ENCODE data around the gene PTPRT.

Gene PTPRT

DNA sequence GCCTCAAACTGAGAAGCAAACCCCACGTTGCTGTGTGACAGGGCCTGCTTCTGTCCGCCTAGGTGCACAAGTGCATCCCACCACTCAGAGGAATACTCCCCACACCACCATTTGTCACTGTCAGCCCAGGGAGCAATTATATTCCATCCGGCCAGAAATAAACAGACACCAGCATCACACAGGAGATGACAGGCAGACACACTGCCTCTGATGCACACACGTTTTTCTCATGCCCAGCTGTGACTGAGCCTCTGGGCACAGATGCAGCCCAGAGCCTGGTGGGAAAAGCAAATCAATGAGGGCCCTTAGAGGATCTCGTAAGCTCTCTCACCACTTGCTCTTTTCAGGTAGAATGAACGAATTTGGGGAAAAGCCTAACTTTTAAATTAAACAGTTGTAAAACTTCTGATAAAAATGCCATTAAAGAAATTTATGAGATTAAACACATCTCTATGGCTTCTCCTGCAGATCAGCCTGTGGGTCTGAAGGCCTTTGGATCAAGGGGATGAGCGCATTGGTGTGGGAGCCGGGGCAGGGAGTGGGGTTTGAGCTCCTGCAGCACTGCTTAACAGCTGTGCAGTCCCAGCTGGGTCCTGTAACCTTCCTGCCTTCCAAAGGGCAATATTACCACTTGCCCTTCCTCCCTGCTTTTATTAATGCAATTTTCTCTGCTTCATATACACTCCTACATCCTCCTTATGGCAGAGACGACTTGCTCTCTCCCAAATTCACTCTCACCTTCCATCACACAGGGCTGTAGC, 624.3 kb downstream of the PTPRT start:
- no peak for DNase-seq (ENCODE audit: low read depth in 2 of 2)

DNA sequence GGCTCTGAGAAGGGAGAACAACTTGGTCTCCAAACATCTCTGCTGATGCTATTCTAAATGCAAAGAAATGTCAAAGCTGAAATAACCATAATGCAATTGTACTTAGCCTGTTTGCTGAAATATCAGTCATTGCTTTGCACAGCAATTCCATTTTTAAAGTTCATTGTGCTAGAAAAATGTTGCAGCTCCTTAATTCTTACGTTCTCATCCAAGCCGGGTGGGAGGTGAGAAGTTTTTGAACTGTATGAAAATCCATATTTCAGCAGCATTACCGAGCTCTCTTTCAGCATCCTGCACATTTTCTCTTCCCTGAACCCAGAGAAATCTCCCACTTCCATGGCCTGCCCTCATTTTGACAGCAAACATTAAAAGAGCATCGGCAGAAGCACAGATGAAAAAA, 630.0 kb downstream of the PTPRT start:
- no peak for DNase-seq (ENCODE audit: low read depth in 2 of 2)

DNA sequence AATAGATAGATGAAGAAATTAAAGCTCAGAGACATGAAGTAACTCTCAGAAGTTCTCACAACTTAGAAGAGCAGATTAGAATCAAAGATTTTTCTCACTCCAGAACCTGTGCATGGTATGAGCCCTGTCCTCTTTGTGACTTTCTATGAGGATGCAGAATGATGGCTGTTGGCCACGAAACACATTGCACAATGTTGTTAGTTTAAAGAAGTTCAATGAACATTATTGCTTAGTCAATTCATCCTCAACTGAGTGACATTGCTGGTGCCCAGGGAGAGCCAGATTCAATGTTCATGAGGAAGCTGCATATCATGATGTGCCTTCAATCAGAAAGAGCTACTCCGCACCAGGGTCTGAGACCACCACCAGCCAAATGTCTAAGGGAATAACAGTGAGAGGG, 633.1 kb downstream of the PTPRT start:
- no peak for DNase-seq (ENCODE audit: low read depth in 2 of 2)

DNA sequence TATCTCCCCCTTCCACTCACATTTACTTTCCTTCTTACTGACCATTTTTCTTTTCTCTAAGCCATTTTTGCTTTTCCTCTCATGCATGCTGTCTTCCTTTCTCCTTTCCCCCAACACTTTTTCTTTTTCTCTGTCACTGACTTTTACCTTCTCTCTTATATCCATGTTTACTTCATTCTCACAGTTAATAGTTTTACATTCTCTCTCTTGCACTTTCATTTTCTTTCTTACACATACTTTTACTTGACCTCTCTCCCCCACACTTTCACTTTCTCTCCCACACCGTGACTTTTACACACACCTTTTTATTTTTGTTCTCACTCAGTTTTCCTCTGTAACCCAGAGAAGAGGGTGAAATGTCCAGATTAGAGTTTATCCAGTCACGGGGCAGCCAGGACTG, 636.3 kb downstream of the PTPRT start:
- no peak for DNase-seq (ENCODE audit: low read depth in 2 of 2)

DNA sequence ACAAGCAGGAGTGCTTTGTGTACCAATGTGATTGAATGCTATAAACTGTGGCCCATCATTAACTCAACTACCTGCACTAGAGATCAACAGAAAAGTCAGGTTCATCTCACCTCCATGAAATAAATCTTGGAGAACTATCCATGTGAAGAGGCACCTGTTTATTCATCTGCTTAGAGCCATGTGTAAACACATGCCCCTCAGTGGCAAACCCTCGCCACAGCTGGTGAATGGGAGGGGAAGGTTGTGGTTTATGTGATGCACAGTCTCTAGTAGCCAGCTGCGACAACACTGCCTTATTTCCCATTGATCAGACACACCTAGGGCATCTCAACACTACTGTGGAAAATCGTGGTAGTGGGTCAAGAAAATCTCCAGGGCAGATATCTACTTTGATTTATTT, 640.2 kb downstream of the PTPRT start:
- no peak for DNase-seq (ENCODE audit: low read depth in 2 of 2)

DNA sequence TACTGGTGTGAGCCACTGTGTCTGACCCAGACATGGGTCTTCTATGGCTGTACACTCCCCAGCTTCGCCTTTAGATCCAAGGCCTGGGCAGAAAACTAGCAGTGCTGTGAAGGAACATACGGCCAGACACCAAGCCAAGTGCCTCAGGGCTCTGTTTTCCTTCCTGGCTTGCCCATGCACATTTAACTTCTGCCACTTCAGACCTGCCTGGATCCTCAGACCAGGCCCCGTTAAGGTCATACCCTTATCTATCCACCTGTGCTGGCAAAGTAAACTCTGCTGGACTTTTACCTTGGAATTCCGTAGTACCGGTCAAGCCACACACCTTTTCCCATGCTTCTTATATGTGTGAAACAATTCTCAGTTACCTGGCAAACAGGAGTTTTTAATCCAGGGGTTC, 644.8 kb downstream of the PTPRT start:
- DNase-seq (ENCODE audit: low read depth in 2 of 2), result no peak

DNA sequence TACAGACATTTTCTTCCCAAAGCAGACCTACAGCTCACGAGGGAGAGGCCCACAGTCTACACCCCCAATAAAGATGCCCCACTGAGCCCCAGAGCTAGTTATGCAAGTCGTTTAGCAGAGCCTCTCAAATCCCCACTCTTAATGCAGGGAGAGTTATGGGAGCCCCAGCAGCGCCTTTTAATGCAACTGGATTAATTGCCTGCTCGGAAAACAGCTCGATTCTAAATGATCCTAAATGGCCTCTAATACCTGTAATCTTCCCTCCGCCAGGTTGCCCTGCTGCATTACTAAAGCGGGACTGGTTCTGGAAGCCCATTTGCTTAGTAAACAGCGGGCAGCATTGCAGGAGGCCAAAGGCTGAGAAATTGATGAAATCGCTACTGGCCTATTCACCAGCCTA, 656.9 kb downstream of the PTPRT start:
- DNase-seq (ENCODE audit: low read depth in 2 of 2), result no peak

DNA sequence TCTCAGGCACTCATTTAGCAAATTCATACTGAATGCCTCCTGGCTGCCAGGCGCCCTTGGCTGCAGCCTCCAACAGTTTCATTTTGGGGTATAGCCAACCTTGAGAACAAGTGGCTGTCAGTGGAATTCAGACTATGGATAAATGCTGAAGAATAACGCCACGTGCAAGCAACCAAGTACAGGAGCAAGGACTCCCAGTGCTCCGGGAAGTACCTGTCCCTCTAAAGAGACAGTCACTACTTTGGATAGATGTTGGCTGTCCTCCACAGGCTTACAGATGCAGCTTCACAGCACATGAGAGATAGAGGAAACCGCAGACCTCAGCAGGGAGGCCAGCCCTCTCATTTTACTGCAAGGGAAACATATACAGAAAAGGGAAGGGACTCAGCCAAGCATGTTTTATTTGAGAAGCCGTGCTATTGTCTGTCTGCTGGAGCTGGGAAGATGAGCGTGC, 658.2 kb downstream of the PTPRT start:
- no peak for DNase-seq (ENCODE audit: low read depth in 2 of 2)

DNA sequence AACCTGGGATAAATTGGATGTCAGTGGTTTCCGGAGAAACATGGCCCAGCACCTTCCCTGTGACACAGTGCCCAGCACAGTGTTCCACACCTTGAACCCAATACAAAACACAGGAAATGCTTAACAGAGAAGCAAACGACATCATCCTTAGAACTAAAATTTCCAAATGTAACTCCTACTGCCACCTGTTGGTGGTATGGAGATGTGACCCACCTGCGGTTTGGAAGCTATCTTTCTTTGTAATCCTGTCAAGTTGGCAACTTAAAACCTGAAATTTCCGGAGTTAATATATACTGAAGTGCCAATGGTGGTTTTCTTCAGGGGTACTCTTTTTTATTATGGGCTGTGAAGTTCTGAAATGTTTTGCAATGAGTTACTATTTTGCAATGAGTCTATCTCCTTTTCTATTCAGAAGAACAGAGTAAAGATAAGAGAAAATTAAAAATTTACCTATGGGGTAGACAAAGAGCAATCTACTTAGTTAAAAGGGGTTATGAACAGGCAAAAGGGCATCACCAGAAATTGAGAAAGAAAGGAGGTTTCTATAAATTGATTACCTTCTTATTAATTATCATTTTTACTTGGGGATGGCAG, 658.8 kb downstream of the PTPRT start:
- DNase-seq (ENCODE audit: low read depth in 2 of 2), result no peak

DNA sequence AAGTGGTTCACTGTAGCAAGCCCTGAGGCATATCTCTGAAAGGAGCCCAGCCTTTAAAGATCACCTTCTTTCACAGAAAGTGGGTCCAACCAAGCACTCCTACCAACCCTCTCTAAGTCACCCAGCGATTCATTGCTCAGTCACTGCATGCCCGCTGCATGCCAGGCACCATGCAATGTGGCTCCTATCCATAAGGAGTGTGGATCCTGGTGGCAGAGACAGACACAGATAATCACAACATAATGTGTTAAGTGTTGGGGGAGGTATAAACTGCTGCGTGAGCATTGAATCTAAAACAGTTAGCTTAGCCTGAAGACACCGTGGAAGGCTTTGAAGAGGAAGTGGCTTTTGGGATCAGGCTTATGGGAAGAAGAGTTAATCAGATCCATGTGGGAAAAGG, 659.5 kb downstream of the PTPRT start:
- no peak for DNase-seq (ENCODE audit: low read depth in 2 of 2)

DNA sequence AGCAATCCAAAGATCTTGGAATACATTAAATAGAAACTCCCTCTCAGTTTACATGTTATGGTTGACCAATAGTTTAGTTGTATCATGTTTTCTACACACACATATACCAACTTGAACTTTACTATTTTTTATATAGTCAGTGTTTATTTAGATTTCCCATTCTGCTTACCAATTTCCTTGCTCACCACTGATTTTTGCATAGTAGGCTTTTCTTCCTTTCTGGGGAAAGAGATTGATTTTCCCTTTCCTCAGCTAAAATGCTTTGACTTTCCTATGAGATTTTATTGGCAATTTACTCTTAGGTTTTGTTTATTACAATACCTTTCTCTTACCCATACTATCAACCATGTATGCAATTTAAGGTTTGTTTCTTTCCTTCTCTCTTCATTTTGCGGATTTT, 665.6 kb downstream of the PTPRT start:
- DNase-seq (ENCODE audit: low read depth in 2 of 2), result no peak

DNA sequence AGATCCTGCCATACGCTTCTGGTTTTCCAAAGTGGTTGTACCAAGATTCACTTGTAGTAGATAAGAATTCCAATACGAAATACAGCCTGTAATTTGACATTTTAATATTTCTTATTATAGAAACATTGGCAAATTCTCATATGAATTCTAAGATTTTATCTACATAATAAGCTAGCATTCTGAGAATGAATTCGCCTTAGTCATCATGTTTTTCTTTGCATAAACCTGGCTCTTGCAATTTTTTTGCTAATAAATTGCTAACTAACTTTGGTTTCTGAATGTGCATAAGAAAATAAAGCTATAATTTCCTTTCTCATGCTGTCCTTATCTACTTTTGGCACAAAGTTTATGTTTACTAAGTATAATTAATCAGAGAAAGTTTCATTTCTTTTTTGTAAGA, 673.0 kb downstream of the PTPRT start:
- no peak for DNase-seq (ENCODE audit: low read depth in 2 of 2)

DNA sequence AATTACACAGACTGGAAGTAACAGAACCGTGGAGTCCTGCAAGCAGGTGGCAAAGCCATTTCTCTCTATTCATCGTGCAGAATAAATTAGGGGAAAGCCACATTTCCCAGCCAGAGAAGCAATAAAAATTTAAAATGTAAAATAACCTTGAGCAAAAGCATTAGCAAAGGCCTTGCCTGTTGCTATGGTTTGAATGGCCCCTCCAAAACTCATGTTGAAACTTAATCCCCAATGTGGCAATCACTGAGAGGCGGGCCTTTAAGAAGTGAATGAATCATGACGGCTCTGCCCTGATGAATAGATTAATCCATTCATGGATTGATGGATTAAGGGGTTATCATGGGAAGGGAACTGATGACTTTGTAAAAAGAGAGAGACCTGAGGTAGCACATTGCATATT, 679.0 kb downstream of the PTPRT start:
- DNase-seq (ENCODE audit: low read depth in 2 of 2), result no peak

DNA sequence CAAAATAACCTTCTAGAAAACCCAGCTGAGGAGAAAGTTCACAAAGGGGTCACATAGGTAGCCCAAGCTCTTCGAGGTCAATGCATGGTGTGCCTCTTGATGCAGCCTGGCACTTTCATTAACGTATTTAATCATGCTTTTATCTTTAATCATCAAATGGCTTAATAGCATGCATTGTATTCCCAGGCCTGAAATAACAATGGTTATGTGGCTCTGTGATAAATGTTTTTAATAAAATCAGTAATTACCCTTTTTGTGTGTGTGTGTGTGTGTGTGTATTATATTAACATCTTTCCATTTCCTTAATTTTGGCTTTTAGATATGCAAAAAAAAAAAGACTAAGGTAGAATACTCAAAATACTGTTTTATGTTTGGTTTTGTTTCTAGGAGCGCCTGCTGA, 681.8 kb downstream of the PTPRT start:
- no peak for DNase-seq (ENCODE audit: low read depth in 2 of 2)

DNA sequence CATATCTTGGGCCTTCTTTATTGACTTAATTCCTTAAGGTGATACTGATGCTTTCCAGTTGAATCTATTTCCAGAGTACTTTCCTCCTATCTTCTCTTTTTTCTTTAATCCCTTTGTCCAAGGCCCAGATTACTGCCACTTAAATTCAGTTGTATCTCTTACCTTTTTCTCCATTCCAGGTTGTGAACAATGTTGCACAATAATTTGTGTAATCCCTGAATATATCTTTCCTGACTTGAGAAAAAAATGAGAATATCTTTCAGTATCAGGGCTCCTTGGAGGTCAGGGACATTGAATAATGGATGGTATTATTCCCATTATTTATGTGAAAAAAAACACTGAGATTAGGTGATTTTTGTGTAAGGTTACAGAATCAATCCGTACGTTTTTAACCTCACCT, 683.3 kb downstream of the PTPRT start:
- no peak for DNase-seq (ENCODE audit: low read depth in 2 of 2)

DNA sequence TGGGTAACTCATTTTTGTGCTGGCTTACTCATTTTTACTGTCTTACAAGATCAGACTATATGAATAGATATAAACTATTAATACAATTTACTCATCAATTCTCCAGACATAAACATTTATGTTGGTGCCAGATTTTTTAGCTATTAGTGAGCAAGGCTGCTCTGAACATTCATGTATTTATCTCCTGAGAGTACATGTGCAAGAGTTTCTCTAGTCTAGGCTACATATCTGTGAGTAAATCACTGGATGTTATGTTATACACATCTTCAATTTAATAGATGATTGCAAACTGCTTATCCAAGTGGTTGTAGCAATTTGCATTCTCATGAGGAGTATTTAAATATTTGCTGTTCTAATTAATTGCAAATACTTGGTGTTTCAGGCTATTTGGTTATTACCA, 687.1 kb downstream of the PTPRT start:
- DNase-seq (ENCODE audit: low read depth in 2 of 2), result no peak

DNA sequence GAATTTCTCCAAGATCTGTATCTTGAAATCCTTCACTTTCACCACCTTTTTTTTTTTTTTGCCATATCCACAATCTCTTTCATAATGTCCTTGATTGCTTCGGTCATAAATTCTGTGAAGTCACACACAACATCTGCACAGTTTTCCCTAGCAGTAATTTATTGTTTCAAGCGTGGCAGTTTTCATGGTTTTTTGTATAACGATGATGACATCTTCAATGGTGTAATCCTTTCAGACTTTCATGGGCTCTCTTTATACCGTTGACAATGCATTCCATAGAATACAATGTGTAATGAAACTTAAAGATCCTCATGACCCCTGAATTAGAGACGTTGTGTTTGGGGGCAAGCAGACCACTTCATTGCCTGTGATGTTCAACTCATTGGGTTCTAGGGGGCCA, 693.1 kb downstream of the PTPRT start:
- no peak for DNase-seq (ENCODE audit: low read depth in 2 of 2)

DNA sequence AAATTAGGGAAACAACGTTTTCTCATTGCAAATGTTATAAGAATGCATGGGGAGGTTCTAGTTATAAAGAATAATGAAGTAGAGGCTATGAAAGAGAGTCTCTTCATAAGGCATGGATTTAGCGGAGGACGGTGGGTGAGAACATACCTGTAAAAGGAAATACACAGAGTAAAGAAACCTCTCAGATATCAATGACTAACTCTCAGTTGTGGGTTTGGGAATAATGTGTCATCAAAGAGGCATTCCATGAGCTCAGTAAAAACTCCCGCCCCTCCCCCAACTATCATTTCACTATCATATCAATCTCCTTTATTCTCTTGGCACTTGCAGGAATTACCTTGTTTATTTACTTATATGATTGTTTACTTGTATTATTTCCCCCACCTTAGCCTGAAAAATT, 695.4 kb downstream of the PTPRT start:
- no peak for DNase-seq (ENCODE audit: low read depth in 2 of 2)

DNA sequence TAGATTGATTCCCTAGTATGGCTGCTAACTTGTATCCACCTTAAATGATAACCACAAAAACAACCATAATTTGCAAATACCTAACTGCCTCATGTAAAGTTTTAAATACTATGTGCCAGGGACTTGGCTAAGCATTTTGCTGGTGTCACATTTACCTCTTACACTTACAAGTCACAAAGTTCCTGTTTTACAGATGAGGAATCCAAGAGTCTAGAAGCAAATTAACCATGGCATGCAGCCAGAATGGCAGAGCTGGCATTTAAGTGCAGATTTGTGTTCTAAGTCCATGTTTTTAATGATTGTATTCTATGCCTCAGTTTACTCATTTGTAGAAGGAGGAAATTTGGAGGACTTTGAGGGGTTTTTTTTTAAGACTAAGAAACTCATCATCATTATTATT, 696.7 kb downstream of the PTPRT start:
- DNase-seq (ENCODE audit: low read depth in 2 of 2), result no peak

DNA sequence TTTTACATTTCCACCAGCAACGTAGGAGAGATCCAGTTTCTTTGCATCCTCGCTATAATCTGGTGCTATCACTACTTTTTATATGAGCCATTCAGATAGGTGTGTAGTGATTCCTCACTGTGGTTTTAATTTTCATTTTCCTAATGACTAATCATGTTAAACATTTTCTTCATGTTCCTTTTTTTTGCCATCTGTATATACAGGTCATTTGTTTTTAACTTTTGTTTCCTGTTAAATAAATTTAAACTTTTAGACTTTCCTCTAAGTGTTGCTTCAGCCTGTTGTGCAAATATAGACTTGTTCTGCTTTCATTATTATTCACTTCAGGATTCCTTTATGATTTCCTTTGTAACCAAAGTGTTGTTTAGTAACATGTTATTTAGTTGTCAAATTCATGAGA, 697.4 kb downstream of the PTPRT start:
- no peak for DNase-seq (ENCODE audit: low read depth in 2 of 2)

DNA sequence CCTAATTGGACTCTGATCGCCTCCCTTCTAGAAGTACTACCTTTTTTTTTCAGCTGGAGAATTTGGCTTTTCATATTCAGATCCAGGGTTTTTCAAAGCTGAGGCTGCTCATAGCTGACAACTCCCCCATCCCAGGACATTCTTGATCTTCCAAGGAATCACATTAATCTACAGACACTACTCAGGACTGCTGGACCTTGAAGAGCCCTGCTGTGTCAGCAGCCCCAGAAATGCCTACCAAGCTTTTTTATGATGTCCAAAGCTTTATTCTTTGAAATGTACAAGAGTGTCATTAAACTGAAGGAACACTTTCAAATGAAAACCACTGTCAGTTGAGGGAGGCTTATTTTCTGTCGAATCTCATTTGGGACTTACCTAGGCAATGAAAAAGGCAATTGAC, 704.1 kb downstream of the PTPRT start:
- no peak for DNase-seq (ENCODE audit: low read depth in 2 of 2)

DNA sequence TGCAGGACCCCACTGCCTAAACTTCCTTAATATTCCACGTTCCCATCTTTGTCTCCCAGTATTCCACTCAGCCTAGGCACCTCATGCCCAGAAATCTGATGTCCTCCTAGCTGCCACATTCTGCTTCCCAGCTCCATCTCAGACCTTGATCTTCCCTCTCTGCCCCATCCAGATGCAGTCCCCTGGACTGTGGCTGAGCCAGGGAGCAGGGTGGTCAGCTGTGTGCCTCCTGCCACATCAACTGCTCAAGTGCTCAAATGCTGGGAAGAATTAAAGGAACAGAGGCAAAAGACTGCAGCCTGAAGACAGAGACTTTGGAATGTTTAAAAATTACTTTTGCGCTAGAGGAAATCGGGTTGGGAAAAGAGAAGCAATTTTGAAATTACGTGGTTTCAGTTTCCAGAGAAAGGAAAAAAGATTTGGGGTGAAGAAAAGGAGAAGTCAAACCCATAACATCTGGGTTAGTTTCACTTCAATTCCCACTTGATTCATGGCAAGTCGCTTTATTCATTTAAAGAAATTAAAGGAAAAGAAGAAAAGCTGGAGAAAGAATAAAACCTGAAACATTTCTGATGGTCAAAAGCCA, 704.8 kb downstream of the PTPRT start:
- no peak for DNase-seq (ENCODE audit: low read depth in 2 of 2)

DNA sequence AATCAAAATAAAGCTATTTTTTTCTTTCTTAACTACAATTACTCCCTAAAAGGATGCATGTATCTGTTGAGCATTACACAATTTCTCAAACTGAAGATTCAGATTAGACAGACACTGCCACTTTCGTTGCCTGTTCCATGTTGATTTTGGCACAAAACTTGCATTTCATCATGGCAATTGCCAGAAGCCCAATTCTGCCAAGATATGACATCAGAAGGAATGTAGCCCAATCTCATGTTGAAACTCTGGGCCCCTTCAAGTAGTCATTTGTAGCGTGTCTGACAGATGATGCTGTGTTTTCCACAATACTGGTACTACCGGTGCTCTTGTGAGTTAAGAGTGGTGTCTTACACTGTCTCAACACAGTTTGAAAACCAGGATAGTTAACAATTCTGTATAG, 705.4 kb downstream of the PTPRT start:
- no peak for DNase-seq (ENCODE audit: low read depth in 2 of 2)
